Spleen (tissue), 7 donors: Measurements from ENCODE around the gene SPATC1L.

Source experiments
- CTCF ChIP-seq, 11 experiments: fragments of 200-600 bp in 7 of 11; fragments of 450-650 bp in 4 of 11; sonication (generic) in 4 of 11; IDR thresholded peaks in 8 of 11; conservative IDR thresholded peaks in 3 of 11; 1 replicate in 7 of 11; 2 replicates in 4 of 11; pipeline versions ENCODE4 v1.4.0 to v1.8.0; 2016 to 2021; ENCODE audit warnings: antibody characterized with exemption in 11 of 11, inconsistent platforms in 4 of 11, mild to moderate bottlenecking in 1 of 11
- POLR2A ChIP-seq, 3 donors: fragments of 450-650 bp; IDR thresholded peaks; one replicate each; pipeline ENCODE4 v1.5.1; 2017; ENCODE audit warnings: antibody characterized with exemption in 3 of 3, mild to moderate bottlenecking in 1 of 3
- donor health status: DM: no; HTN: no; CAD: no; lungs with moderate emphysema.
- donor health status: DM: no; HTN: no; CAD: no.
- donor health status: DM: no; HTN: no; CAD: no.

GRCh38 chr21:46116189-46116775 is 68.0 kb downstream of the SPATC1L start:
- TF ChIP-seq CTCF (IDR thresholded peaks at IDR 0.05 in 8 of 11, conservative IDR thresholded peaks at IDR 0.05 in 3 of 11) (no peak), POLR2A (IDR thresholded peaks at IDR 0.05) (no peak)
